GM21786 (cell line): ENCODE results near the gene JHY.

Source experiments
- ATAC-seq: cut with Tn5 transposase; IDR thresholded peaks from one replicate; pipeline ENCODE4 v1.9.1; 2021; ENCODE audit not compliant: unreplicated experiment

Gene JHY

GRCh38 chr11:122871302-122871701, 11.3 kb upstream of the JHY start:
- ATAC-seq = no peak

- no peak for ATAC-seq
Observed at GRCh38 chr11:122872046-122872445, 10.5 kb upstream of the JHY start.

GRCh38 chr11:122874991-122875390, 7.6 kb upstream of the JHY start:
- peak; percentile 60 for ATAC-seq

- no peak for ATAC-seq
Observed at GRCh38 chr11:122877732-122878131, 4.8 kb upstream of the JHY start.

GRCh38 chr11:122879785-122880184, 2.8 kb upstream of the JHY start:
- no peak for ATAC-seq

- ATAC-seq = no peak
Observed at GRCh38 chr11:122882857-122883645, 492 bp downstream of the JHY start.

- ATAC-seq = no peak
Observed at GRCh38 chr11:122883646-122883979, 1.1 kb downstream of the JHY start.

GRCh38 chr11:122888162-122888561, 5.6 kb downstream of the JHY start:
- ATAC-seq = no peak

- ATAC-seq = no peak
Observed at GRCh38 chr11:122893131-122893530, 10.6 kb downstream of the JHY start.

- no peak for ATAC-seq
Observed at GRCh38 chr11:122895563-122895962, 13.0 kb downstream of the JHY start.

GRCh38 chr11:122897606-122898210, 15.1 kb downstream of the JHY start:
- no peak for ATAC-seq

GRCh38 chr11:122898799-122899198, 16.2 kb downstream of the JHY start:
- no peak for ATAC-seq

- ATAC-seq = no peak
Observed at GRCh38 chr11:122900587-122901202, 18.1 kb downstream of the JHY start.

- ATAC-seq = no peak
Observed at GRCh38 chr11:122902951-122903350, 20.4 kb downstream of the JHY start.

GRCh38 chr11:122910775-122911174, 28.2 kb downstream of the JHY start:
- ATAC-seq = no peak

GRCh38 chr11:122917311-122917710, 34.8 kb downstream of the JHY start:
- no peak for ATAC-seq

- ATAC-seq = no peak
Observed at GRCh38 chr11:122918734-122919133, 36.2 kb downstream of the JHY start.

GRCh38 chr11:122920579-122920978, 38.0 kb downstream of the JHY start:
- no peak for ATAC-seq

- no peak for ATAC-seq
Observed at GRCh38 chr11:122922893-122923292, 40.3 kb downstream of the JHY start.

- ATAC-seq = no peak
Observed at GRCh38 chr11:122923302-122923701, 40.7 kb downstream of the JHY start.

- ATAC-seq = no peak
Observed at GRCh38 chr11:122931510-122931909, 49.0 kb downstream of the JHY start.

GRCh38 chr11:122933416-122933815, 50.9 kb downstream of the JHY start:
- no peak for ATAC-seq
